Activated CD4-positive, alpha-beta T cell treated with anti-CD3 and anti-CD28 coated beads, Interleukin-2, amount 50 U/mL, for 24 hours (primary cell): ENCODE measurements around the gene PCSK4.
"Not testable (repeated sequence)": the region's sequence is repeated elsewhere in the genome, so short reads cannot be mapped to it uniquely, and the experiment has no call there.

ENCODE experiments used
- DNase-seq, 2 donors: peaks; one replicate each; pipeline ENCODE4 v3.0.0-alpha.2; 2020; ENCODE audit warnings: low read depth in 1 of 2, low spot score in 1 of 2

Gene PCSK4

DNA sequence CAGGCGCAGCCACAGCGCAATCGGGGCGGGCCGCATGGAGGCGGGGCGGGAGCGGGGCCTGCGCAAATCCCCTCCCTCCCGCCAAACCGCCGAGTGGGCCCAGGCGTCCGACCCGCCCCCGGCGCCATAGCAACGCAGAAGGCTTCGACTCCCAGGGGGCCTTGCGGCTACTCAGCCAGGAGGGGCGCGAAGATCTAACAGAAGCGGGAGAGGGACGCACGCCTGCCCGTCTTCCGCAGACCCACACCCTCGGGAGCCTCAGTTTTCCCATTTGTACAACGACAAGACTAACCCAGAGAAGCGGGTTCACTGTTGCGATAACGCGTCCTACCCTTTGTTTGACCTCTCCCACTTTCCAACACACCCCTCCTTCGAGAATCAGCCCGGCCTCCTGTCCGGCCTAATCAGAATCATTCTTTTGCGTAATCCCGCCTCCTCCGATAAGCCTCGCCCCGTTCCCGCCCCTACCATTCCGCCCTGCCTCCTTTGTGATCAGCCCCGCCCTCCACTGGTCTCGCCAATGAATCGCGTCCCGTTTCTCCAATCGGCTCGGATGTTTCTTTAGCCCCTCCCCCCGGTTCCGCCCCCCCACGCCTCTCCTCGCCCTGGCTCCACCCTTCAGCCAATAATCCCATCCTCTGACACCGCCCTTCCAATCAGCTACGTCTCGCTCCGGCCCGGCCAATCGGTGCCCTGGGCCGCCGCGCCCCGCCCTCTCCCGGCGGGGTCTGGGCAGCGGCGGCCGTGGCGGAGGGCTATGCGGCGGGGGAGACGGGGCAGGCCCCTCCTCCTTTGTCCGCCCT is at the start of gene PCSK4:
TSS of gene PCSK4 (minus strand) at position 40 of the 803 bp plus-strand sequence. CDS start at position 36, 4 bp downstream.
- DNase-seq: peak; percentile 97 to 99

DNA sequence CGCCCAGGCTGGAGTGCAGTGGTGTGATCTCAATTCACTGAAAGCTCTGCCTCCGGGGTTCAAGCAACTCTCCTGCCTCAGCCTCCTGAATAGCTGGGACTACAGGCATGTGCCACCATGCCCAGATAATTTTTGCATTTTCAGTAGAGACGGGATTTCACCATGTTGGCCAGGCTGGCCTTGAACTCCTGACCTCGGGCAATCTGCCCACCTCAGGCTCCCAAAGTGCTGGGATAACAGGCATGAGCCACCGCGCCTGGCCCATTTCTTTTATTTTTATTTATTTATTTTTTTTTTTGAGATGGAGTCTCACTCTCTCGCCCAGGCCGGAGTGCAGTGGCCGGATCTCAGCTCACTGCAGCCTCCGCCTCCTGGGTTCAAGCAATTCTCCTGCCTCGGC is 49.6 kb upstream of the PCSK4 start:
- not testable (repeated sequence) for DNase-seq

DNA sequence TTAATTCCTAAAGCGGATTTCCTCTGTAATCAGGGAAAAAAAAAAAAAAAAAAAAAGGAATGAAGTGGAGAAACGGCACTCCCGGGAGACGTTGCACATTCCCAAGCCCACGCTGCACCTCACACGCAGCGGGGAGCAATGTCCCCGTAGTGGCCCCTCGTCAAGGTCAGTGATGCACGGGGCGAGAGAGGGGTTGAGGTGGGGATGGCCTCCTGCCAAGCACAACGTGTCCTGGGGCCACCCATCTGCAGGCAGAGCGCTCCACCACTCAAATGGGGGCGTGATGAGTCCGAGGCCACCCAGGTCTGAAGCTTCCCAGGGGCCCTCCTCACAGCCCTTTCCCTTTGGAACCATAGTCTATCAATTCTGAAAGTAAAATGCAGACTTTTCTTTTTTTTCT is 48.8 kb upstream of the PCSK4 start:
- no peak for DNase-seq

DNA sequence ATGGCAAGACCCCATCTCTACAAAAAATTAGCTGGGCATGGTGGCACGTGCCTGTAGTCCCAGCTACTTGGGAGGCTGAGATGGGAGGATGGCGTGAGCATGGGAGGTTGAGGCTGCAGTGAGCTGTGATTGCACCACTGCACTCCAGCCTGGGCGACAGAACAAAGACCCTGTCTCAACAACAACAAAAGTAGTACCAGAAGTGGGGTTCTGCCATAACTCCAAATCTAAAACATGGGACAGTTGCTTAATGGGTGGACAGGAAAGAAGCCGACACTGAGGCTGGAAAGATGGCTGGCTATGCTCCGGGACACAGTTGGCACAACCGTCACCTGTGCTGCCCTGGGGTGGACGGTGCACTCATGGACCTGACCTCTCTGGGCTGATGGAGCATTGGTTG is 45.5 kb upstream of the PCSK4 start:
- not testable (repeated sequence) for DNase-seq

DNA sequence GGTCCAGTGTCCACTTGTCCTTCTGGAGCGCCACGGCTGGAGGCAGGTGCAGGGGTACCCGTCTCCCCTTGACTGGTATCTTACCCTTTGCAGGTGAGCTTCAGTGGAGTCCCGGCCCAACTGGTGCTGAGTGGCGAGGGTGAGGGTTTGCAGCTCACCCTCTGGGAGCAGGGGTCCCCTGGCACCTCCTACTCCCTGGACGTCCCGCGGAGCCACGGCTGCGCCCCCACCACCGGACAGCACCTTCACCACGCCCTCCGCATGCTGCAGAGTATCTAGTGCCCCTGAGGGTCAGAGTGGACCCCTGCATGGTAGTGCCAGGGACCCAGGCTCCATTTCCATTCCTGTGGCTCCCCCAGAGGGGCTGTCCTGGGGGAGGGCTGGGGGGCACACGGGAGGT is 44.8 kb upstream of the PCSK4 start:
- no peak for DNase-seq

DNA sequence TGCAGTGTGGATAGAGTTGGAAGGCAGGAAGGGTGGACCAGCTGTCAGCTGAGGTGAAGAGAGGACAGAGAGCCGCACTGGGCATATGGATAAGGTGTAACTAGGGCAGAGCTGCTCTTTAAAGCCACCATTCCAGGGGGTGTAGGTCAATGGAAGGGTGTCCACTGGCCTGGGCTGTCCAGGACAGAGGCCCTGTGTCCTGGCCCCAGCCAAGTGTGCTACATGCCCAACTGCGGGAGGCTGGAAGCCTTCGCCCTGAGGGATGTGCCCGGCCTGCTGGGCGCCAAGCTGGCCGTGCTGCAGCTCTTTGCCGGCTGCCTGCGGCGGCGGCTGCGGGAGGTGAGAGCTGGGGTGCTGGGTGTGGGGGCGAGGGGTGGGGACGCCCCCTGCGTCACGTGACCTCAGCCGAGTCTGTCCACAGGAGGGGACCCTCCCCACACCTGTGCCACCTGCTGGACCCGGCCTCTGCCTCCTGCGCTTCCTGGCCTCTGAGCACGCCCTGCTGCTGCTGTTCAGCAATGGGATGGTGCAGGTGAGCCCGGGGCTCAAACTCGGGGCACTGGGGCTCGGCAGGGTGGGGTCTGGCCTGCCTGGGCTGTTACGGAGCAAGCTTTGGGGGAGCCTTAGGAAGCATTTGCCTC is 43.5 kb upstream of the PCSK4 start:
- no peak for DNase-seq

DNA sequence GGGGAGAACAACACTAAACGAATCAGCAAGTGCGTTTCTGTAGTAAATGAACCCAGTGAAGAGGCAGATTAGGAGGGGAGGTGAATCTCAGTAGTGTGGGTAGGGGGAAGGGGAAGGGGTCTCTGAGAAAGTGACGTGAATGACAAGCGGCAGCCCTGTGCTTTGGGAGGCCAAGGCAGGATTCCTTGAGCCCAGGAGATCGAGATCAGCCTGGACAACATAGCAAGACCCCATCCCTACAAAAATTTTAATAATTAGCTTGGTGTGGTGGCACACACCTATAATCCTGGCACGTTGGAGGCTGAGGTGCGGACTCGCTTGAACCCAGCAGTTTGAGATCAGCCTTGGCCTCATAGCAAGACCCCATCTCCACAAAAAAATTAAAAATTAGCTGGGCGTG is 41.9 kb upstream of the PCSK4 start:
- no peak for DNase-seq

DNA sequence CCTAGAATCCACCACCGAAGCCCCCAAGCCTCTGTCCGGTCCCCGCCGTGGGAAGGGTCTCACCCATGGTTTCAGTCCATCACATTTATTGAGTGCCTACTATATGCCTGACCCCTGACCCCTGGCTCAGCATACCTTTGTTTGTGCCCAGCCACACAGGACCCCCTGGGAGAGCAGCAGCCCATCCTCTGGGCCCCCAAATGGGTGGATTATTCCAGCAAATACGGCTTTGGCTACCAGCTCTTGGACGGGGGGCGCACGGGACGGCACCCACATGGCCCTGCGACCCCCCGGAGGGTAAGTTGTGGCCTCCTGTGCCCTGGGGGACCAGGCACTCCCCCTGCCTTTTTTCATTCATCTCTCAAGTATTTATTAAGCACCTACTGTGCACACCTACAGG is 41.4 kb upstream of the PCSK4 start:
- DNase-seq: no peak

DNA sequence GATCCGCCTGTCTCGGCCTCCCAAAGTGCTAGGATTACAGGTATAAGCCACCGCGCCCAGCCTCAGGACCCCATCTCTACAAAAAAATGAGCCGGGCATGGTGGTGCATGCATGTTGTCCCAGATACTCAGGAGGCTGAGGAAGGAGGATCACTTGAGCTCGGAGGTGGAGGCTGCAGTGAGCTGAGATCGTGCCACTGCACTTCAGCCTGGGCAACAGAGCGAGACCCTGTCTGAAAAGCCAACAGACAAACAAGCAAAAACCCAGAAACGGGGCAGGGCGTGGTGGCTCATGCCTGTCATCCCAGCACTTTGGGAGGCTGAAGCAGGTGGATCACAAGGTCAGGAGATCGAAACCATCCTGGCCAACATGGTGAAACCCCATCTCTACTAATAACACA is 40.7 kb upstream of the PCSK4 start:
- DNase-seq: not testable (repeated sequence)

DNA sequence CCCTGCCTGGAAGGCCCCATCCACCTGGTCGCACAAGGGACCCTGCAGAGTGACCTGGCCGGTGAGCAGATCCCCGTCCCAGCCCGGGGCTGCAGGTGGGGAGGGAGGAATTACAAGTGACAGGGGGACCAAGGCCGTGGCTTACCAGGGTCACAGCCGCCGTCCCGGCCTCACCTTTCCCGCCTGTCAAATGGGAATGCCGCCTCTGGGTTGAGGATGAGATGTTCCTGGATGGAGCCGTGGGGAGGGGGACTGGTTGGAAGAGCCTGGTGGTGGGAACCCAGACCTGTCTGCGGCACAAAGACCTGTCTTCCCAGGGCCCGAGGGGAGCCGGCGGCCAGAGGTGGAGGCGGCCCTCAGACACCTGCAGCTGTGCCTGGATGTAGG is 39.3 kb upstream of the PCSK4 start:
- no peak for DNase-seq

DNA sequence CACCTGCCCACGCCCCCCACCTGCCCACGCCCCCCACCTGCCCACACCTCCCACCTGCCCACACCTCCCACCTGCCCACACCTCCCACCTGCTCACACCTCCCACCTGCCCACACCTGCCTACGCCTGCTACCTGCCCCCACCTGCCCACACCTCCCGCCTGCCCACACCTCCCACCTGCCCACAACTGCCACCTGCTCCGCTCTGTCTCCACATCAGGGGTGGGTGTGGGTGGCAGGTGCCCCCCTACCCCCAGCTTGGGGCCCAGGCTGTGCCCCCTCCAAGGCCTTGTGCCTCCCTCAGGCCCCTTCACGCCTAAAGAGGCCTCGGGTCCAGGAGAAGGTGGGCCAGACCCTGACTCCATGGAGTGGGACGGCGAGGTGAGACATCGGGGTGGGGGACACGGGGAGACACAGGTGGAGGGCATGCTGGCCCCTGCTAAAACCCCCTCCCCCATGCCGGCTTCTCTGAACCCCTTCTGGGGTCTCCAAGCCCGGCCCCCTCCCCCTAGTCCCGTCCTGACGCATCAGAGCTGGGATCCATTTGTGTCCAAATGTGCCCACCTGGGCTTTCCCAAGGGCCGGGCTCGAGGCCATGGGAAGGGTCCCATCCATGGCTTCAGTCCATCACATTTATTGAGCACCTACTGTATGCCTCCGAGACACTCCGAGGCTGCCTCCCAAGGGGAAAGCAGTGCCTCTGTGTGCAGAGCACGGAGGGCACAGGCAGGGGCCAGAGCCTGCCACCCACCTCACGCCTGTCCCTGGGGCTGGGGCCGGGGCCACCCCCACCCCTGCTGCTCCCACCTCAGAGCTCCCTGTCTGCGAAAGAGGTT is 38.7 kb upstream of the PCSK4 start:
- DNase-seq: no peak

DNA sequence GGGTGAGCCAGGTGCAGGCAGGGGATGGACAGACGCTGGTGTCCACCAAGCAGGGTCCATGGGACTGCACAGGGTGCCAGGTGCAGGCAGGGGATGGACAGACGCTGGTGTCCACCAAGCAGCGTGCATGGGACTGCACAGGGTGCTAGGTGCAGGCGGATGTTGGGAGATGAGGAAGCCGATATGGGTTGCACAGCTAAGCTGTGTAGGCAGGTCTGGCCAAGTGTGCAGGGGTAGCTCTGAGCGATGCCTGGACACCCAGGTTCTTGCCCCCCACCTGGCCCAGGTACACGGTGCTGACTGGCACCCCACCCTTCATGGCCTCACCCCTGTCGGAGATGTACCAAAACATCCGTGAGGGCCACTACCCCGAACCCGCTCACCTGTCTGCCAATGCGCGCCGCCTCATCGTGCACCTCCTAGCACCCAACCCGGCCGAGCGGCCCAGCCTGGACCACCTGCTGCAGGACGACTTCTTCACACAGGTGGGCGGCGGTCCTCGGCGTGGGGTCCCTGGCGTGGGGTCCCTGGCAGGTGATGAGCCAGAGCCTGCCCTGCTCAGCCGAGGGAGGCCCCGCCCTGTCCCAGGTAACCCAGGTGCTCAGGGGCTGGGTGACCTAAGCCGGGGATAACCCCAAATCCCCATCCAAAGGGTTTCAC is 37.6 kb upstream of the PCSK4 start:
- DNase-seq: no peak

DNA sequence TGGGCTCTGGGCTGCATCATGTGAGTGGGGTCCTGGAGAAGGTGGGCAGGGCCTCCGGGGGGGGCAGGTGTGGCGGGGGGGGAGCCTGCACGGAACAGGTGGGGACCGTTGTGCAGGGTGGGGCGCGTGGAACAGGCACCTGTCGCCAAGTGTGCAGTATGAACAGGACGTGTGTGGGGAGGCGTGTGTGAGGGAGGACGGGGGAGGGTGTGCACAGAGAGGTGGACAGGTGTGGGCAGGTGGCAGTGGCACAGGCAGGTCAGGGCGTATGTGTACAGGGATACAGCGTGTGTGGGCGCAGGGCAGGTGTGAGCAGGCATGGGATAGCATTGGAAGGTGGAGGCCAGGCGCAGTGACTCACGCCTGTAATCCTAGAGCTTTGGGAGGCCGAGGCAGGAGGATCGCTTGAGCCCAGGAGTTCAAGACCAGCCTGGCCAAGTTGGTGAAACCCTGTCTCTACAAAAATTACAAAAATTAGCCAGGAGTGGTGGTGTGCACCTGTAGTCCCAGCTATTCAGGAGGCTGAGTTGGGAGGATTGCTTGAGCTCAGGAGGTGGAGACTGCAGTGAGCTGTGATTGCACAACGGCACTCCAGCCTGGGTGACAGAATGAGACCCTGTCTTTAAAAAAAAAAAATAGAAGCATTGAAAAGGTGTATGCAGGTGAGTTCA is 37.0 kb upstream of the PCSK4 start:
- no peak for DNase-seq

DNA sequence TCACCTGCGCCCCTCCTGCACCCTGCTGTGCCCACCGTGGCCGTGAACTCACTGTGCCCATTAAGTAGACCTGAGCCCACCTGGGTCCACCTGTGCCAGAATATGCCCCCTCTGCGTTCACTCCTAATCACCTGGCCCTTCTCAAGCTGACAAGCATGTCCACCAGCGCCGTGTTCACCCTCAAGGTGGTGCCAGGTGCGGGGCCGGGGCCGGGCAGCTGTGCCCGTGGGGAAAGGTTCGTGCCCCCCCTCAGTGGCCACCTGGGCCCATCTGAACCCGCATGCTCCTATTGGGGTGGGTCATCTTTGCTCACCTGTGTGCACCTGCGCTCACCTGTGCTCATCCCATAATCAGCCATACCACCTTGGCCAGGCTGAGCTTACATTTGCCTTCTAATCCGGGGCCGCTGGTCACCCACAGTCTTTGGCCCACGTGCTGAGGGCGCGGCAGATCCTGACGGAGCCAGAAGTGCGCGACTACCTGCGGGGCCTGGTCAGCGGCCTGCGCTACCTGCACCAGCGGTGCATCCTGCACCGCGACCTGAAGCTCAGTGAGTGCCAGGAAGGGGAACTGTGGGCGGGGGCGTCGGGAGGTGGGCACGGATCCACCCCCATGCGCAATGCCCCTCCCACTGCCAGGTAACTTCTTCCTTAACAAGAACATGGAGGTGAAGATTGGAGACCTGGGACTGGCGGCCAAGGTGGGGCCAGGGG is 36.1 kb upstream of the PCSK4 start:
- DNase-seq: no peak

DNA sequence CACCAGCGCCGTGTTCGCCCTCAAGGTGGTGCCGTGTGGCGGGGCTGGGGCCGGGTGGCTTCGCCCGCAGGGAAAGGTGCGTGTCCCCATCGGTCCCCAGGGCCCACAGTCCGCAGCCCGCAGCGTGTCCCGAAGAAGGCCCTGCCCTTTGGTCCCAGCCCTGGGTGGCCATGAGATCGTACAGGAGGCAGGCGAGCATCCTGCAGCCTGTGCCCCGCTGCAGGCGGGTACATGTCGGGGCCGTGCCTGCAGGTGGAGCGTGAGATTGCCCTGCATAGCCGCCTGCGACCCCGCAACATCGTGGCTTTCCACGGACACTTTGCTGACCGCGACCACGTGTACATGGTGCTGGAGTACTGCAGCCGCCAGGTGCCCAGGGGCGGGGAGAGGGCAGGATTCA is 35.2 kb upstream of the PCSK4 start:
- DNase-seq: no peak

DNA sequence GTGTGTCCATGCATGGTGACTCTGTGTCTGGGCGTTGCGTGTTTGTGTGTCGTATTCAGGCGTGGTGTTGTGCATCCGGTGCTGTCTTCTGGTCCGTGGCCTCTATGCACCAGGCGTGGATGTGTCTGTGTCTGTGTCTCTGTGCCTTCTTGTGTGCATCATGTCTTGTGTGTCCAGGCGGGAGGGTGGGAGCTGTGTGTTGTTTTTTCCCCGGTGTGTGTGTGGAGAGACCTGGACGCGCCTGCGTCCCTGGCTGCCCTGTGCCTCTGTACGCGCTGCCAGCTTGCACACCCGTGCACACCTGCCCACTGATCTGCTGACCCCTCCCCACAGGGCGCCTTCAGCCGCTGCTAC is 34.8 kb upstream of the PCSK4 start:
- no peak for DNase-seq

DNA sequence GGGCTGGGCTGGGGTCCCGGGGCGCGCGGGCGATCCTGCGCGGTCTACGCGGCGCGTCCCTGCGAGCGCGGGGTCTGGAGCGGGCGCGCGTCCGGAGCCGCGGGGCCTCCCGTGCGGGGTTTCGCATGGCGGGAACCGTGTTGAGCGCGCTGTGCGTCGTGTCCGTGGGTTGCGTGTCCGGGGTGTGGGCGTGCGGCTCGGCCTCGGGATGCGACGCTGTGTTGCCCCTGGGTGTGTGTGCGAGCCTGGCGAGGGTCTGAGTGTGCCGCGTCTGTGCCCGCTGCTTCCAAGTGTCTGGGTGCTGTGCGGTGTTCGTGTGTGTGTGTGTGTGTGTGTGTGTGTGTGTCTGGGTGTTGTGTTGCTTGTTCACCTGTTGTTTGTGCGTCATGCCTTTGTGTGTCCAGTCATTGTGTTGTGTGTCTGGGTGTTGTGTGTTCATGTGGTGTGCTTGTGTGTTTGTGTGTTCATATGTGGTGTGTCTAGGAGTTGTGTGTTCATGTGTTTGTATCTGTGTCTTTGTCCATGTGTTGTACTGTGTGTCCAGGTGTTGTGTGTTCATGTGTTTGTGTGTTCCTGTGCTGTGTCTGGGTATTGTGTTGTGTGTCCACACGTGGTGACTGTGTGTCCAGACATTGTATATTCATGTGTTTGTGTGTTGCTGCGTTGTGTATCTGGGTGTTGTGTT is 34.3 kb upstream of the PCSK4 start:
- no peak for DNase-seq

DNA sequence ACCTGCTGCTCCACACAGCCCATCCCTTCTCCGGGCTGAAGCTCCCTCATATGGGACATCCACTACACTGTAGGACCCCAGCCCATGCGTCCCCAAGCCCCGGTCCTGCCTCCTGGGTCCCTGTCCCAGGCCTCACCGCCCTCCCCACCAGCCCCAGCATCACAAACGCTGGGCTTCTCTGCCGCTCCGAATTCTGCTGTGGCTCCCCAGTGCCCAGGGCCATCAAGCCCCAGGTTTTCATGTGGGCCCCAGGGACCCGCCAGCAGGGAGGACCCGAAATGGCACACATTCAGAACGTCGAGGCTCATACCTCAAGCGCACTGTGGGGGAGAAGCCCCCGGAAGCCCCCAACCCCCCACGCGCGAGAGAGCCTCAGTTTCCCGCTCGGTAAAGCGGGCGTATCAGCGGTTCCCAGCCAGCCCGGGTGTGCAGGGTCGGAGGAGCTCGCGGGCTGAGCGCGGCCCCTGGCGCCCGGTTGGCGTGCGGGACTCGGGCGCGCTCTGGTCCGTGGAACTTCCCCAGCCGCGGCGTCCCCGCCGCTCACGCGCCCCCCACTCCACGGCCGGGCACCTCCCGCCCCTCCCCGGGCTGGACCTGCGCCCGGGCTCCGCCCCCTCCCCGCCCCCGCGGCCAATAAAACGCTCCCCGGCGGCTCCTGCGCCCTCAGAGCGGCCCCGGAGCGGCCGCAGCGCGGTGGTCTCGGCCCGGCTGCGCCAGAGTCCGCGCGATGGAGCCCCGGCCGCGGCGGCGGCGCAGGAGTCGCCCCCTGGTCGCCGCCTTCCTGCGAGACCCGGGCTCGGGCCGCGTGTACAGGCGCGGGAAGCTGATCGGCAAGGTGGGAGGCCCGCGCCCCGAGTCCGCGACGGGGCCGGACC is 33.5 kb upstream of the PCSK4 start, which contains the start of gene PLK5:
TSS of gene PLK5 (plus strand) at position 666 of the 875 bp plus-strand sequence. CDS start 2,920 bp downstream, outside the sequence.
- DNase-seq: no peak

DNA sequence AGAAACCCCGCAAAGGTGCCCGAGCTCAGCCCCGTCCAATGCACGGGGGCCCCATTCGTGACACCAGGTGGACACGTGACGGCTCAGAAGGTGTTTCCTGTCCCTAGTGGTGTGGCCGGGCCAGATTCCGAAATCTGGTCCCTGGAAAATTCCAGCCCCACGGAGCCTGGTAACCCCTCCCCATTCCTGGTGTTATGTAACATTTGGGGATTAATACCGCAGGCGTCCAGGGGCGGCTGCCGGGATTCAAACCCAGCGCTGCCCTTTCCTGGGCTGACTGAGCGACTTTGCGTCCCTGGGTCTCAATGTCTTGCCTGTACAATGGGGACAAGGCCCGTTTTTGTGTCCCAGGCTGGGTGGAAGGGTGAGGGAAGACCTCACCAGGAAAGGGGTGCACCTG is 32.7 kb upstream of the PCSK4 start:
- DNase-seq: no peak
